ENCODE measurements around the gene C5orf15. TPM values are rescaled to one million over a fixed set of nuclear protein-coding genes. Genes with fewer than 3 reads are reported as not detected.

The C5orf15 gene
- total and polyA plus RNA-seq, 8 donors, result 2.9 to 77.8 (median 22.3) TPM

DNA sequence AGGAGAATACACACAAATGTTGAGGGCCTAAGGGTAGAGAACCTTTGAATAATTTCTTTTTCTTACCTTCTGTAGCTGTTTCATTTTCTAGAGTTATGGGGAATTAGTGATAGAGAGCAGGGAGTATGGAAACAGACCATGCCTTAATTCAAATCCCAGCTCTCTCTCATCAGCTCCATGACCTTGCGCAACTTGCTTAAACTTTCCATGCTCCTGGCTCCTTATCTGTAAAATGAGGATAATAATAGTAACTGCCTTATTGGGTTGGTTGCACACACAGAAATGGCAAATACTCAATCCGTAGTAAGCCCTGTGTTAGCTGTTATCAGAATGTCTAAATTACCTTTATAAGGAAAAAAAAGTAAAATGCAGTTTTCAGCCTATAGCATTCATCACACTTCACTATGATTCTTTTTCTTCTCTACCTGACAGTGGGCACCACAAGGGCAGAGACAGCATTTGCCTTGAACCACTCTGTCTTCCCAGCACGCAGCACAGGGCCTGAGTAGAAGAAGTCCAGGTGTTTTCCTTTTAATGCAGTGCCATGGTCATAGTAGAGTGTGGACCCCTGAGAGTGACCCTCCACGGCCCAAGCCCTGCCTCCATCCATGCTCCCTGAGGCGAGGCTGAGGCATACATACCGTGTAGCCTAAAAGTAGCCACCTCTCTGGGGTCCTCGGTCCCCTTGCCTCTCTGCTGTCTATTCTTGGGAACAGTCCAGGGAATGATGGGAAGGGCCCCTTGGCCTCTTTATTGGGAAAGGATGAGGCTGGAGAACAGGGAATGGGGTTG, 17.4 kb downstream of the C5orf15 start:
- no peak overlapping the region for H3K4me3 ChIP-seq
- 75 to 87% (median 79%) methylated on average over 7 of the region's 7 CpGs for WGBS, 5 donors
- DNase-seq, result no peak
- peaks cover 0 to 26% (median 17%) of the 10 kb centered on the region in 4 donors for H3K4me1 ChIP-seq
- TF ChIP-seq EP300 (IDR thresholded peaks at IDR 0.05) (no peak), POLR2AphosphoS5 (IDR thresholded peaks at IDR 0.05) (no peak), POLR2A (IDR thresholded peaks at IDR 0.05) (no peak)
- TF ChIP-seq, protein P1, sequence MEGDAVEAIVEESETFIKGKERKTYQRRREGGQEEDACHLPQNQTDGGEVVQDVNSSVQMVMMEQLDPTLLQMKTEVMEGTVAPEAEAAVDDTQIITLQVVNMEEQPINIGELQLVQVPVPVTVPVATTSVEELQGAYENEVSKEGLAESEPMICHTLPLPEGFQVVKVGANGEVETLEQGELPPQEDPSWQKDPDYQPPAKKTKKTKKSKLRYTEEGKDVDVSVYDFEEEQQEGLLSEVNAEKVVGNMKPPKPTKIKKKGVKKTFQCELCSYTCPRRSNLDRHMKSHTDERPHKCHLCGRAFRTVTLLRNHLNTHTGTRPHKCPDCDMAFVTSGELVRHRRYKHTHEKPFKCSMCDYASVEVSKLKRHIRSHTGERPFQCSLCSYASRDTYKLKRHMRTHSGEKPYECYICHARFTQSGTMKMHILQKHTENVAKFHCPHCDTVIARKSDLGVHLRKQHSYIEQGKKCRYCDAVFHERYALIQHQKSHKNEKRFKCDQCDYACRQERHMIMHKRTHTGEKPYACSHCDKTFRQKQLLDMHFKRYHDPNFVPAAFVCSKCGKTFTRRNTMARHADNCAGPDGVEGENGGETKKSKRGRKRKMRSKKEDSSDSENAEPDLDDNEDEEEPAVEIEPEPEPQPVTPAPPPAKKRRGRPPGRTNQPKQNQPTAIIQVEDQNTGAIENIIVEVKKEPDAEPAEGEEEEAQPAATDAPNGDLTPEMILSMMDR (IDR thresholded peaks at IDR 0.05), result no peak
- no peak overlapping the region for H3K27ac ChIP-seq
- no peaks in the 10 kb centered on the region for H3K27me3 ChIP-seq
- intact Hi-C loops (cut with DNase I; ENCODE audit: low total_unique reads), result no loop called here
- H3K9me3 ChIP-seq, result no peaks in the 10 kb centered on the region
- peaks cover 0 to 22% (median 21%) of the 10 kb centered on the region in 4 donors for H3K36me3 ChIP-seq

DNA sequence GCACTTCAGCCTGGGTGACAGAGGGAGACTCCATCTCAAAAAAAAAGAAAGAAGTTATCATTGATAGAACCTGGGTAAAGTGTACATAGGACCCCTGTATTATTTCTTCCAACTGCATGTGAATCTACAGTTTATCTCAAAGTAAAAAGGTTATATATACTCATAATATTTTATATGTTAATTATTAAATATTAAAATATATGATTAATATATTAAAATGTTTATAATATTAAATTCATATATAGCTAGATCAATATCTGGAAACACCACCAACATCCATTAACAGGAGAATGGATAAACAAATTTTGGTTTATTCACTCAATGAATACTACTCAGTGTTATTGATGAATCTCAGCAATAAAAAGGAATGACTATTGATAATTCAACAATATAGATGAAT, 19.7 kb downstream of the C5orf15 start:
- no peaks in the 10 kb centered on the region for H3K27me3 ChIP-seq
- no peak for DNase-seq
- H3K36me3 ChIP-seq, result peaks cover 0 to under 1% (median 0%) of the 10 kb centered on the region in 4 donors
- H3K9me3 ChIP-seq, result no peaks in the 10 kb centered on the region
- peaks cover 6 to 34% (median 22%) of the 10 kb centered on the region in 4 donors for H3K4me1 ChIP-seq
- no peak for TF ChIP-seq EP300 (IDR thresholded peaks at IDR 0.05)
- TF ChIP-seq, protein P1 (IDR thresholded peaks at IDR 0.05), result no peak
- no peak for TF ChIP-seq POLR2A (IDR thresholded peaks at IDR 0.05)
- no peak for TF ChIP-seq POLR2AphosphoS5 (IDR thresholded peaks at IDR 0.05)
- H3K27ac ChIP-seq, result no peak overlapping the region
- intact Hi-C loops (cut with DNase I; ENCODE audit: low total_unique reads), result no loop called here
- H3K4me3 ChIP-seq, result no peak overlapping the region

DNA sequence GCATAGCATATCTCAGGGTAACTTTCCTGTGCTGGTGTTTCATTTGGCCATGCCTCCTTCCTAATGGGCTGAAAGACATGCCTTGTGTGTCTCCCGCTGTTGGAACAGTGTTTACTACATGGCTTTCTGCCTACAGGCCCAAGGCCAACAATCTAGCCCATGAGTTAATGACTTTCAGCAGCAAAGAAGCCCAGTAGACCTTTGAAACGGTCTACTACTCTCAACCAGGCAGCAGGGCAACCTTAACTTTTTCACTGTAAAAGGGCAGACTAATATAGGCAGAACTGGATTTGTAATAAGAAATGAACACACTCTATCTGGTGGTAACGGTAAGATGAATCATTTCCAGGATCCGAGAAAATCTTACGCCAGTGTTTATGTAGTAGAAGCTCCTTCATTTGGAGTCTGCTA, 21.0 kb downstream of the C5orf15 start:
- intact Hi-C loops (cut with DNase I; ENCODE audit: low total_unique reads), result no loop called here
- 40 to 57% (median 44%) methylated on average over 5 of the region's 5 CpGs for WGBS, 5 donors
- peaks cover 6 to 42% (median 27%) of the 10 kb centered on the region in 4 donors for H3K4me1 ChIP-seq

DNA sequence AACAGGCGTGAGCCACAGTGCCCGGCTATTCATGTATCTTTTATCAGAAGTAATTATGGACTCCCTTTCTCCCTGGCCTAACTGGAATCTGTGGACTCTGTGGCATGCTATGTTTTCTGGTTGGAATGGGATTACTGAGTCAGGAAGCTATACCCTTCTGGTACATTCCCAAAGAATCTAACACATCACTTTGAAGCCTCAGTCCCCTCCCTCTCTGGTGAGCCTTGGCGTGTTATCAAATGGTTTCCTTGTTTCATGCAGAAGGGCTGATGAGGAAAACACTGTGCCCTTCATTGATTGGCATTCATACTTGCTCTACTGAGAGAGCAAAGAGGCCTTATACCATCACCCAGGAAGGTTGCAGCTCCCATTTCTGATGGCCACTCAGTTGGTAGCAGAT, 22.9 kb downstream of the C5orf15 start:
- TF ChIP-seq, protein P1 (IDR thresholded peaks at IDR 0.05), result no peak
- TF ChIP-seq EP300 (IDR thresholded peaks at IDR 0.05) (no peak), POLR2A (IDR thresholded peaks at IDR 0.05) (no peak)
- Histone ChIP-seq H3K4me3 (no peak overlapping the region), H3K36me3 (no peaks in the 10 kb centered on the region), H3K27me3 (no peaks in the 10 kb centered on the region), H3K4me1 (peaks cover 6 to 31% (median 22%) of the 10 kb centered on the region in 4 donors), H3K9me3 (no peaks in the 10 kb centered on the region), H3K27ac (no peak overlapping the region)
- no peak for DNase-seq
- WGBS, 5 donors, result 61 to 84% (median 72%) methylated on average over 3 of the region's 3 CpGs
- intact Hi-C loops (cut with DNase I; ENCODE audit: low total_unique reads), result no loop called here

More for the DNA sequence above, 21.0 kb downstream of the C5orf15 start:
- Histone ChIP-seq H3K9me3 (no peaks in the 10 kb centered on the region), H3K27me3 (no peaks in the 10 kb centered on the region), H3K27ac (peak overlapping the region in 1 of 5 donors; percentile 49), H3K36me3 (no peaks in the 10 kb centered on the region), H3K4me3 (no peak overlapping the region)
- peak in 1 of 2 donors; percentile 65 for DNase-seq
- TF ChIP-seq POLR2A (IDR thresholded peaks at IDR 0.05) (no peak), POLR2AphosphoS5 (IDR thresholded peaks at IDR 0.05) (peak in 1 of 3 donors; percentile 14)

Measured in stomach (tissue), 9 donors.